HEK293 (cell line): ENCODE results near the gene ITGA3.

ENCODE experiments used
- CTCF ChIA-PET: fragments of 350-600 bp; formaldehyde crosslinking; extraction: SDS; loops from one replicate; lab custom pipeline; 2021; ENCODE audit warnings: antibody characterized with exemption; lab: Yijun Ruan, JAX
- POLR2A ChIA-PET: fragments of 300-600 bp; formaldehyde crosslinking; extraction: SDS; loops from one replicate; lab custom pipeline; 2020; ENCODE audit warnings: antibody characterized with exemption, inconsistent platforms; lab: Yijun Ruan, JAX
- H3K27ac ChIP-seq: fragments of 200-500 bp; sonication (Bioruptor generic); 2 replicates; pipeline ENCODE4 v1.5.1; 2014; ENCODE audit warnings: low read depth, low read length, control low read depth, inconsistent platforms; ENCODE audit errors: extremely low read depth
- H3K36me3 ChIP-seq, 2 experiments: fragments of 200-500 bp in 1 of 2; sonication (Bioruptor generic) in 1 of 2; 1 replicate in 1 of 2; 2 replicates in 1 of 2; pipeline ENCODE4 v1.5.1; 2014 to 2017; ENCODE audit warnings: inconsistent platforms in 2 of 2, low read length in 2 of 2; ENCODE audit not compliant: control insufficient read depth in 2 of 2, insufficient read depth in 1 of 2
- H3K4me1 ChIP-seq: fragments of 200-500 bp; sonication (Bioruptor generic); 2 replicates; pipeline ENCODE4 v1.5.1; 2014; ENCODE audit warnings: mild to moderate bottlenecking, low read length, inconsistent platforms; ENCODE audit not compliant: control insufficient read depth, insufficient read depth
- H3K4me3 ChIP-seq: 2 replicates; pipeline ENCODE4 v1.5.1; 2011; ENCODE audit warnings: low read depth, mild to moderate bottlenecking, control low read depth, low read length, moderate library complexity
- H3K9me3 ChIP-seq: fragments of 200-500 bp; sonication (Bioruptor generic); 2 replicates; pipeline ENCODE4 v1.5.1; 2014; ENCODE audit warnings: low read depth, low read length, inconsistent platforms; ENCODE audit not compliant: control insufficient read depth, insufficient read depth
- BCL11A ChIP-seq: fragments of 450-650 bp; formaldehyde crosslinking; IDR thresholded peaks from 2 replicates; pipeline ENCODE4 v1.5.1; 2016; ENCODE audit warnings: low read depth, missing biosample characterization, missing genetic modification characterization
- BCL11B ChIP-seq: fragments of 450-650 bp; formaldehyde crosslinking; IDR thresholded peaks from 2 replicates; pipeline ENCODE4 v1.5.1; 2016; ENCODE audit warnings: low read depth, missing biosample characterization, missing genetic modification characterization
- GLIS1 ChIP-seq: fragments of 450-650 bp; formaldehyde crosslinking; IDR thresholded peaks from 2 replicates; pipeline ENCODE4 v1.5.1; 2016; ENCODE audit warnings: missing biosample characterization, missing genetic modification characterization
- KLF10 ChIP-seq: fragments of 450-650 bp; IDR thresholded peaks from 2 replicates; pipeline ENCODE4 v1.5.1; 2018; ENCODE audit warnings: missing biosample characterization, mild to moderate bottlenecking, missing genetic modification characterization
- KLF9 ChIP-seq: fragments of 450-650 bp; formaldehyde crosslinking; IDR thresholded peaks from 2 replicates; pipeline ENCODE4 v1.5.1; 2016; ENCODE audit warnings: missing biosample characterization, missing genetic modification characterization, low read depth
- MYNN ChIP-seq: fragments of 450-650 bp; formaldehyde crosslinking; IDR thresholded peaks from 2 replicates; pipeline ENCODE4 v1.5.1; 2016; ENCODE audit warnings: missing biosample characterization, missing genetic modification characterization, borderline replicate concordance
- ZNF202 ChIP-seq: fragments of 450-650 bp; formaldehyde crosslinking; IDR thresholded peaks from 2 replicates; pipeline ENCODE4 v1.5.1; 2016; ENCODE audit warnings: missing biosample characterization, missing genetic modification characterization, borderline replicate concordance
- ZNF341 ChIP-seq: fragments of 450-650 bp; formaldehyde crosslinking; IDR thresholded peaks from 2 replicates; pipeline ENCODE4; 2016; ENCODE audit warnings: low read depth, missing biosample characterization, missing genetic modification characterization
- ZNF37A ChIP-seq: fragments of 450-650 bp; IDR thresholded peaks from 2 replicates; pipeline ENCODE4 v1.5.1; 2018; ENCODE audit warnings: missing biosample characterization, missing genetic modification characterization
- ZNF394 ChIP-seq: fragments of 450-650 bp; formaldehyde crosslinking; IDR thresholded peaks from 2 replicates; pipeline ENCODE4 v1.5.1; 2016; ENCODE audit warnings: missing biosample characterization, missing genetic modification characterization, mild to moderate bottlenecking, moderate library complexity, borderline replicate concordance
- ZNF660 ChIP-seq: fragments of 450-650 bp; IDR thresholded peaks from 2 replicates; pipeline ENCODE4 v1.5.1; 2018; ENCODE audit warnings: missing biosample characterization, mild to moderate bottlenecking, missing genetic modification characterization
- TF ChIP-seq, protein P1 (sequence below): fragments of 450-650 bp; formaldehyde crosslinking; IDR thresholded peaks from 2 replicates; pipeline ENCODE4 v1.5.1; 2016; ENCODE audit warnings: missing biosample characterization, missing genetic modification characterization
- TF ChIP-seq, protein P2 (sequence below): fragments of 450-650 bp; formaldehyde crosslinking; IDR thresholded peaks from 2 replicates; pipeline ENCODE4 v1.5.1; 2016; ENCODE audit warnings: missing biosample characterization, missing genetic modification characterization
- TF ChIP-seq, protein P3 (sequence below): fragments of 450-650 bp; formaldehyde crosslinking; IDR thresholded peaks from 2 replicates; pipeline ENCODE4 v1.5.1; 2017; ENCODE audit warnings: missing biosample characterization, missing genetic modification characterization

Gene ITGA3

DNA sequence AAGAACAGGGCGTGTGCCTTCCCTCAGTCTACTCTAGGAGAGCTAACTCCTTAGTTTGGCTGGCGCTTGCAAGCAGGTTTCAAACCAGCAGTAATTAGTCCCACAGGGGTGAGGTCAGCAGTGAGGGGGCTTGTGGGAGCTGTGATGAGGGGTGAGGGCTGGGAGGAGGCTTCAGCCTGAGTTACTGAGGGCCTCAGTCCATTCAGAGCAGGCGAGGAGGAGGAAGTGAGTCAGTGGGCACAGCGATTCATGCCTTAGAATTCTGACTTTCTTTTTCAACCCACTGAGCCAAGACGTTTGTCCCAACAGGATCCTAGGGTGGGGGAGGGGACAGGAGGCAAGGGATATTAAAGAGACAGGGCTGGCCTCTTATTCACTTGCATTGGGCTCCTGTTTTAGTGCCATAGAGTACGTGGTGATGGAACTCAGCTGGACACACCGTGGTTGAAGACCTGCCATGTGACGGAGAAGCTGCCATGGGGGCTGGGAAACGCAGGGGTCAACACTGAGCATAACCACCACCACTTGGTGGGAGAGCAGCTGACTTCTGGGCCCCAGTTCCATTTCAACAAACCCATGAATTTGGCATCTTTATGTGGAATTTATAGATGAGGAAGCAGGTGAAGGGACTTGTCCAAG is 8.3 kb upstream of the ITGA3 start (continued):
- TF ChIP-seq, protein P1, sequence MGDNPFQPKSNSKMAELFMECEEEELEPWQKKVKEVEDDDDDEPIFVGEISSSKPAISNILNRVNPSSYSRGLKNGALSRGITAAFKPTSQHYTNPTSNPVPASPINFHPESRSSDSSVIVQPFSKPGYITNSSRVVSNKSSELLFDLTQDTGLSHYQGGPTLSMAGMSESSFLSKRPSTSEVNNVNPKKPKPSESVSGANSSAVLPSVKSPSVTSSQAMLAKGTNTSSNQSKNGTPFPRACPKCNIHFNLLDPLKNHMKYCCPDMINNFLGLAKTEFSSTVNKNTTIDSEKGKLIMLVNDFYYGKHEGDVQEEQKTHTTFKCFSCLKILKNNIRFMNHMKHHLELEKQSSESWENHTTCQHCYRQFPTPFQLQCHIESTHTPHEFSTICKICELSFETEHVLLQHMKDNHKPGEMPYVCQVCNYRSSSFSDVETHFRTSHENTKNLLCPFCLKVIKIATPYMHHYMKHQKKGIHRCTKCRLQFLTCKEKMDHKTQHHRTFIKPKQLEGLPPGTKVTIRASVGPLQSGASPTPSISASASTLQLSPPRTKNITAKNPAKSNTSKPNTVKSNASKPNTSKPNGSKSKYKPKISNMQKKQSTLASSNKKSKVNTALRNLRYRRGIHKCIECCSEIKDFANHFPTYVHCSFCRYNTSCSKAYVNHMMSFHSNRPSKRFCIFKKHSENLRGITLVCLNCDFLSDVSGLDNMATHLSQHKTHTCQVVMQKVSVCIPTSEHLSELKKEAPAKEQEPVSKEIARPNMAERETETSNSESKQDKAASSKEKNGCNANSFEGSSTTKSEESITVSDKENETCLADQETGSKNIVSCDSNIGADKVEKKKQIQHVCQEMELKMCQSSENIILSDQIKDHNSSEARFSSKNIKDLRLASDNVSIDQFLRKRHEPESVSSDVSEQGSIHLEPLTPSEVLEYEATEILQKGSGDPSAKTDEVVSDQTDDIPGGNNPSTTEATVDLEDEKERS (tag by site-specific recombination): no peak
- TF ChIP-seq MYNN: no peak

DNA sequence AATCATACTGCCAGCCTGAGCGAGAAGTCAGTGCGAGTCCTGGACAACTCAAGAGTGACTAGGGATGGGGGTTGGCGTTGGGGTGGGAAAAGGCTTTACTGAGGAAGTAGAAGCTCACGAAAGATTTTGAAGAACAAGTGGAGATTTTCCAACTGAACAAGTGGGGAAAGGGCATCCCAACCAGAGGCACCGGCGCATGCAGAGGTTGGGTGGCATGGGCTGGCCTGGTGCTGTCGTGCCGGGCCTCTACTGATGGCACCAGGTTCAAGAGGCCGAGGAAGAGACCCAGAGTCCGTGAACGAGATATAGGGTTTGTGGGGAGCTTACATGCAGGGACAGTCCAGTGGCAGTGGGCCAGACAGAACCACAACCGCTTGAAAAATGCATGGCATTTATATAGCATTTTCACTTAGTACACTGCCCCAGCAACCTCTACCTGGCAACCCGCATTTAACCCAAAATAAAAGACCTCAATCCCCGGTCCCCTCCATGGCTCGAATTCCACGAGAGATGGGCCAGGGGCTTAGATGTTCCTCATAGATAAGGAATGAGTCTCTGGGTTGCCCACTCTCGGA is 7.7 kb upstream of the ITGA3 start:
- CTCF ChIA-PET: interaction anchor here (0.6 to 1.2 kb wide), 6 partner anchors 8 to 198 kb away, joined by 3 to 5 read pairs (median 3); partner anchors contain the start of gene ITGA3
- no peak for TF ChIP-seq ZNF37A (tag by site-specific recombination)
- TF ChIP-seq, protein P2, sequence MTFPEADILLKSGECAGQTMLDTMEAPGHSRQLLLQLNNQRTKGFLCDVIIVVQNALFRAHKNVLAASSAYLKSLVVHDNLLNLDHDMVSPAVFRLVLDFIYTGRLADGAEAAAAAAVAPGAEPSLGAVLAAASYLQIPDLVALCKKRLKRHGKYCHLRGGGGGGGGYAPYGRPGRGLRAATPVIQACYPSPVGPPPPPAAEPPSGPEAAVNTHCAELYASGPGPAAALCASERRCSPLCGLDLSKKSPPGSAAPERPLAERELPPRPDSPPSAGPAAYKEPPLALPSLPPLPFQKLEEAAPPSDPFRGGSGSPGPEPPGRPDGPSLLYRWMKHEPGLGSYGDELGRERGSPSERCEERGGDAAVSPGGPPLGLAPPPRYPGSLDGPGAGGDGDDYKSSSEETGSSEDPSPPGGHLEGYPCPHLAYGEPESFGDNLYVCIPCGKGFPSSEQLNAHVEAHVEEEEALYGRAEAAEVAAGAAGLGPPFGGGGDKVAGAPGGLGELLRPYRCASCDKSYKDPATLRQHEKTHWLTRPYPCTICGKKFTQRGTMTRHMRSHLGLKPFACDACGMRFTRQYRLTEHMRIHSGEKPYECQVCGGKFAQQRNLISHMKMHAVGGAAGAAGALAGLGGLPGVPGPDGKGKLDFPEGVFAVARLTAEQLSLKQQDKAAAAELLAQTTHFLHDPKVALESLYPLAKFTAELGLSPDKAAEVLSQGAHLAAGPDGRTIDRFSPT (tag by site-specific recombination): no peak
- TF ChIP-seq KLF9: no peak
- TF ChIP-seq ZNF660 (tag by site-specific recombination): no peak
- TF ChIP-seq, protein P3, sequence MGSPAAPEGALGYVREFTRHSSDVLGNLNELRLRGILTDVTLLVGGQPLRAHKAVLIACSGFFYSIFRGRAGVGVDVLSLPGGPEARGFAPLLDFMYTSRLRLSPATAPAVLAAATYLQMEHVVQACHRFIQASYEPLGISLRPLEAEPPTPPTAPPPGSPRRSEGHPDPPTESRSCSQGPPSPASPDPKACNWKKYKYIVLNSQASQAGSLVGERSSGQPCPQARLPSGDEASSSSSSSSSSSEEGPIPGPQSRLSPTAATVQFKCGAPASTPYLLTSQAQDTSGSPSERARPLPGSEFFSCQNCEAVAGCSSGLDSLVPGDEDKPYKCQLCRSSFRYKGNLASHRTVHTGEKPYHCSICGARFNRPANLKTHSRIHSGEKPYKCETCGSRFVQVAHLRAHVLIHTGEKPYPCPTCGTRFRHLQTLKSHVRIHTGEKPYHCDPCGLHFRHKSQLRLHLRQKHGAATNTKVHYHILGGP: no peak
- TF ChIP-seq KLF10 (tag by site-specific recombination): no peak
- TF ChIP-seq ZNF202 (tag by site-specific recombination): no peak
- no peak for TF ChIP-seq GLIS1 (tag by site-specific recombination)
- no peak for TF ChIP-seq ZNF341 (tag by site-specific recombination)
- TF ChIP-seq, all 188 proteins: peak for 0
- Histone ChIP-seq H3K9me3 (no peaks in the 10 kb centered on the region), H3K4me3 (no peak overlapping the region), H3K27ac (no peak overlapping the region), H3K36me3 (no peaks in the 10 kb centered on the region), H3K4me1 (peaks cover 14% of the 10 kb centered on the region)
- POLR2A ChIA-PET: no interaction called here

DNA sequence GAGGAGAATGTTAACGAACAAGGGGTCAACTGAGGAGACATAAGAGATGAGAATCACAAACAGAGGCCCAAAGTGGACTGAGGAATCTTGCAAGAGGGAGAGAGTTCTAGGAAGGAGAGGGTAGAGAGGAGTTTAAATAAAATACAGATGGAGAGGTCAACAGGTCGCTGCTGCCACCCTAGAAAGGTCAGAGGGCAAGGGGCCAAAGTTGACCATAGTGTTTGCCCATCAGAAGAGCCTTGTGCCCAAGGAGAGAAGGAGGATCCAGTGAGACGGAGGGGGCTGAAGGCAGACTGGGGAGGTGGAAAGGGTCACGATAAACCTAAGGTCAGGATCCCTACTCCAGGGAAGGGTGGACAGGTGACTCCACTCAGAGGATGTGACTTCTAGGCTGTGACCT is 6.9 kb upstream of the ITGA3 start:
- ChIA-PET POLR2A (no interaction called here), CTCF (interaction anchor here (0.7 to 1.5 kb wide), 2 partner anchors 22 to 38 kb away, joined by 4 read pairs; no protein-coding TSS in a partner anchor)
- H3K27ac ChIP-seq: no peak overlapping the region

More for the DNA sequence above, 6.9 kb upstream of the ITGA3 start:
- no peak overlapping the region for H3K4me3 ChIP-seq
- peak; percentile 81 for TF ChIP-seq BCL11A (tag by site-specific recombination)
- no peak for TF ChIP-seq ZNF394 (tag by site-specific recombination)
- peak; percentile 95 for TF ChIP-seq BCL11B (tag by site-specific recombination)
- H3K36me3 ChIP-seq: no peaks in the 10 kb centered on the region
- no peaks in the 10 kb centered on the region for H3K9me3 ChIP-seq
- H3K4me1 ChIP-seq: peaks cover 14% of the 10 kb centered on the region
